Measurements from ENCODE around the gene HOXC10. TPM values are rescaled to one million over a fixed set of nuclear protein-coding genes. Genes with fewer than 3 reads are reported as not detected.

HOXC10 gene
- total RNA-seq, 1 experiment from 2014 or later = not detected

- H3K27ac Mint-ChIP-seq (ENCODE audit: low read depth, unreplicated experiment) = no peak overlapping the region
- DNase-seq (ENCODE audit: unreplicated experiment) = no peak
- H3K4me3 Mint-ChIP-seq (ENCODE audit: unreplicated experiment) = peak overlapping the region; percentile 39
- intact Hi-C loops (cut with micrococcal nuclease) = no loop called here
- H3K4me1 Mint-ChIP-seq (ENCODE audit: insufficient read depth, unreplicated experiment) = peaks cover 19% of the 10 kb centered on the region
- no peaks in the 10 kb centered on the region for H3K36me3 Mint-ChIP-seq (ENCODE audit: insufficient read depth, unreplicated experiment)
- H3K27me3 Mint-ChIP-seq (ENCODE audit: insufficient read depth, unreplicated experiment) = no peaks in the 10 kb centered on the region
- H3K9me3 Mint-ChIP-seq (ENCODE audit: unreplicated experiment) = no peaks in the 10 kb centered on the region
- ChIA-PET POLR2A (interaction anchor here (1.1 kb wide), 1 partner anchor 9 kb away, joined by 3 read pairs; the partner anchor contains the start of gene HOXC10), CTCF (interaction anchor here (0.6 to 2.5 kb wide), 2 partner anchors 13 to 157 kb away, joined by 3 to 11 read pairs; no protein-coding TSS in a partner anchor)
- BruUV-seq (replicated peaks) = TSS peak; percentile 39
- no peak for TF ChIP-seq CTCF (IDR thresholded peaks at IDR 0.05; ENCODE audit: unreplicated experiment)
These were observed 9.3 kb upstream of the HOXC10 start for GRCh38 chr12:53975479-53976152.

GRCh38 chr12:53976172-53976822 is 8.6 kb upstream of the HOXC10 start:
- TF ChIP-seq CTCF (IDR thresholded peaks at IDR 0.05; ENCODE audit: unreplicated experiment) = no peak
- no peak overlapping the region for H3K27ac Mint-ChIP-seq (ENCODE audit: low read depth, unreplicated experiment)
- DNase-seq (ENCODE audit: unreplicated experiment) = no peak
- no TSS peak for BruUV-seq (replicated peaks)
- no peaks in the 10 kb centered on the region for H3K9me3 Mint-ChIP-seq (ENCODE audit: unreplicated experiment)
- CTCF ChIA-PET = interaction anchor here (0.6 to 2.5 kb wide), 2 partner anchors 12 to 158 kb away, joined by 3 to 11 read pairs; no protein-coding TSS in a partner anchor
- intact Hi-C loops (cut with micrococcal nuclease) = no loop called here
- H3K4me3 Mint-ChIP-seq (ENCODE audit: unreplicated experiment) = peak overlapping the region; percentile 39
- POLR2A ChIA-PET = interaction anchor here (1.1 kb wide), 1 partner anchor 9 kb away, joined by 3 read pairs; the partner anchor contains the start of gene HOXC10
- H3K27me3 Mint-ChIP-seq (ENCODE audit: insufficient read depth, unreplicated experiment) = no peaks in the 10 kb centered on the region
- H3K4me1 Mint-ChIP-seq (ENCODE audit: insufficient read depth, unreplicated experiment) = peaks cover 19% of the 10 kb centered on the region
- no peaks in the 10 kb centered on the region for H3K36me3 Mint-ChIP-seq (ENCODE audit: insufficient read depth, unreplicated experiment)

GRCh38 chr12:53976823-53977595 is 7.9 kb upstream of the HOXC10 start:
- POLR2A ChIA-PET = interaction anchor here (0.9 kb wide), 1 partner anchor 23 kb away, joined by 4 read pairs; no protein-coding TSS in a partner anchor
- no peaks in the 10 kb centered on the region for H3K27me3 Mint-ChIP-seq (ENCODE audit: insufficient read depth, unreplicated experiment)

More at GRCh38 chr12:53976823-53977595, 7.9 kb upstream of the HOXC10 start:
- DNase-seq (ENCODE audit: unreplicated experiment) = no peak
- H3K27ac Mint-ChIP-seq (ENCODE audit: low read depth, unreplicated experiment) = no peak overlapping the region
- no peaks in the 10 kb centered on the region for H3K9me3 Mint-ChIP-seq (ENCODE audit: unreplicated experiment)
- H3K4me3 Mint-ChIP-seq (ENCODE audit: unreplicated experiment) = no peak overlapping the region
- peaks cover 15% of the 10 kb centered on the region for H3K4me1 Mint-ChIP-seq (ENCODE audit: insufficient read depth, unreplicated experiment)
- intact Hi-C loops (cut with micrococcal nuclease) = no loop called here
- no peak for TF ChIP-seq CTCF (IDR thresholded peaks at IDR 0.05; ENCODE audit: unreplicated experiment)
- no peaks in the 10 kb centered on the region for H3K36me3 Mint-ChIP-seq (ENCODE audit: insufficient read depth, unreplicated experiment)
- no TSS peak for BruUV-seq (replicated peaks)
- CTCF ChIA-PET = interaction anchor here (2.5 kb wide), 1 partner anchor 12 kb away, joined by 11 read pairs; no protein-coding TSS in a partner anchor

Data from MCF 10A (cell line).